HepG2 (cell line): ENCODE data around the gene ZMAT2. TPM values are rescaled to one million over a fixed set of nuclear protein-coding genes. Genes with fewer than 3 reads are reported as not detected.

ENCODE experiments used
- ARNT2 ChIP-seq: sonication (generic); formaldehyde crosslinking; IDR thresholded peaks from 2 replicates; pipeline ENCODE4 v1.8.0; 2022; ENCODE audit warnings: mild to moderate bottlenecking, low read depth, missing genetic modification reagents, moderate library complexity
- ATAD3A ChIP-seq: sonication (generic); formaldehyde crosslinking; IDR thresholded peaks from 2 replicates; pipeline ENCODE4 v1.4.0; 2020; ENCODE audit warnings: missing genetic modification reagents
- BHLHE40 ChIP-seq: IDR thresholded peaks from 2 replicates; pipeline ENCODE4 v1.6.1; 2011; ENCODE audit warnings: low read length, improper control_type of control experiment
- MTA3 ChIP-seq: sonication (generic); formaldehyde crosslinking; IDR thresholded peaks from 2 replicates; pipeline ENCODE4 v1.4.0; 2020; ENCODE audit warnings: missing genetic modification reagents
- PHF20 ChIP-seq: sonication (generic); formaldehyde crosslinking; IDR thresholded peaks from 2 replicates; pipeline ENCODE4 v1.5.0; 2020; ENCODE audit warnings: mild to moderate bottlenecking, missing genetic modification reagents
- SP4 ChIP-seq: sonication (generic); formaldehyde crosslinking; IDR thresholded peaks from 2 replicates; pipeline ENCODE4 v1.8.1; 2023; ENCODE audit warnings: mild to moderate bottlenecking, missing genetic modification reagents
- THAP11 ChIP-seq: IDR thresholded peaks from 2 replicates; pipeline ENCODE4 v1.6.1; 2016; ENCODE audit warnings: missing biosample characterization, missing genetic modification reagents
- THAP7 ChIP-seq: sonication (generic); formaldehyde crosslinking; IDR thresholded peaks from 2 replicates; pipeline ENCODE4 v1.8.1; 2023; ENCODE audit warnings: mild to moderate bottlenecking, missing genetic modification reagents
- ZNF501 ChIP-seq: sonication (generic); formaldehyde crosslinking; IDR thresholded peaks from 2 replicates; pipeline ENCODE4 v1.5.1; 2020; ENCODE audit warnings: mild to moderate bottlenecking, moderate library complexity, missing genetic modification reagents
- ZNF614 ChIP-seq: IDR thresholded peaks from 2 replicates; pipeline ENCODE4 v1.6.1; 2018; ENCODE audit warnings: missing biosample characterization, missing genetic modification reagents, inconsistent platforms, borderline replicate concordance
- ZNF687 ChIP-seq: sonication (generic); formaldehyde crosslinking; IDR thresholded peaks from 2 replicates; pipeline ENCODE4 v1.5.1; 2020; ENCODE audit warnings: mild to moderate bottlenecking, missing genetic modification reagents, moderate library complexity
- ZNF691 ChIP-seq: sonication (generic); formaldehyde crosslinking; IDR thresholded peaks from 2 replicates; pipeline ENCODE4 v1.4.0; 2020; ENCODE audit warnings: missing genetic modification reagents, low read depth, mild to moderate bottlenecking, borderline replicate concordance
- ZNF710 ChIP-seq: sonication (generic); formaldehyde crosslinking; IDR thresholded peaks from 2 replicates; pipeline ENCODE4 v1.5.0; 2020; ENCODE audit warnings: mild to moderate bottlenecking, missing genetic modification reagents, borderline replicate concordance
- polyA plus RNA-seq, 8 experiments: library from polyadenylated mRNA; depleted of rRNA in 3 of 8; stranded (reverse) in 7 of 8; unstranded in 1 of 8; fragments of >200 nt; fragmentation: Illumina TruSeq in 4 of 8; extraction: Trizol in 4 of 8; gene quantifications; 2 replicates each; pipeline versions ENCODE4 v1.2.1 to v1.2.3, GENCODE V29; 2011 to 2016; ENCODE audit warnings: low read depth in 4 of 8, missing spikeins in 1 of 8, mixed read lengths in 1 of 8; ENCODE audit not compliant: insufficient read depth in 1 of 8
- total RNA-seq, 5 experiments: library from RNA; depleted of rRNA; stranded (reverse); fragments of >200 nt; fragmentation: Illumina TruSeq; extraction: Trizol; gene quantifications; 2 replicates each; pipeline ENCODE4 v1.2.3, GENCODE V29; 2016; ENCODE audit warnings: low read depth in 1 of 5
- TF ChIP-seq, protein P1 (sequence below): sonication (generic); formaldehyde crosslinking; IDR thresholded peaks from 2 replicates; pipeline ENCODE4 v1.9.0; 2021; ENCODE audit warnings: missing genetic modification reagents, borderline replicate concordance
- TF ChIP-seq, protein P2 (sequence below): sonication (generic); formaldehyde crosslinking; IDR thresholded peaks from 2 replicates; pipeline ENCODE4 v1.8.1; 2023; ENCODE audit warnings: mild to moderate bottlenecking, inconsistent platforms, moderate library complexity, missing genetic modification reagents, borderline replicate concordance

ZMAT2 gene
- total and polyA plus RNA-seq, 2 of the 13 experiments (the other 11 are each of a cell fraction or from before 2014, with no cell fraction given) = 35.4 to 92.8 TPM

DNA sequence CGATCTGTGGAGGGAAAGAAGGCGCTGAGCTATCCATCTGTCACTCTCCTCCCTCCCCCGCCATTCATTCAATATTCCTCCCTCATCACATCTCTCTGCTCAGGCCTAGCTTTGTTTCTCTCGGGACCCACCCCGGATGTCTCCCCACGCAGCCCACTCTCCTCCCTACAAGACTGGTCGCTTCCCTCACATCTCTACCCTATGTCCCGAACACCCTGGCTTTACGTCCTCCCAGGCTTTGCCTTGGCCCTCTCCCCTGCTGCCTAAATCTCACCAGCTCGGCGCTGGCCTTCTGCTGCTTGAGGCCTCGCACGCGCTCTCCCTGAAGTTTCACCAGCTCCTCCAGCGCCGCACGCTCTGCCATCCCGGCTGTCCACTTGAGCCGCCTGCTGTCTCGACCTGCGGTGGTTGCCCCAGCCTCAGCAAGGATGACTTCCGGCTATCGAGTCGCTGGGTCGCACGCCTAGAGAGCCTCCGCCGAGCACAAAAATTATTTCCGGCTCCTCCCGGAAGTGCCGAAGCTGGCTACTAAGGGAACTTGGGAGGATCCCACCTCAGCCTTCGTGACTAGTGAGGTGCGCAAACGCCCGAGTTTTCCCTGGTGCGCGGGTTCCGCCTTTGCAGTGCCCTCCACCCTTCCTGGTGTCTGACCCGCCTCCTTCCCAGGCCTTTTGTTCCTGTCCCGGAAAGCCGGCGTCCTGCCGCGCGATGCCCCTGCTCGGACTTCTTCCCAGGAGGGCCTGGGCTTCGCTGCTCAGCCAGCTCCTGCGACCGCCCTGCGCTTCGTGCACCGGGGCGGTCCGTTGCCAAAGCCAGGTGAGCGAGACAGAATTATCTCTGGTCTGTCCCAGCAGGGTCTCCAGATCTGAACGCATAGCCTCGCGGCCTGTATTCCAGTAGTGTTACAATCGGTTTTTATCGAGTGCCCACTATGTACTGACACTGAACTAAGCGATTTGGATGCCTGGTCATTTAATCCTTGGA lies 9.0 kb upstream of the ZMAT2 start, which contains the start of the genes HARS1 and HARS2 (continued):
- TF ChIP-seq SP4 = peak; percentile 44; the same call in 1 of the 2 replicates
- no peak for TF ChIP-seq MTA3 (CRISPR knock-in tag)
- TF ChIP-seq ATAD3A = no peak; the same call in 1 of the 2 replicates
- TF ChIP-seq ZNF710 = peak; percentile 82; the same call in 1 of the 2 replicates
- no peak for TF ChIP-seq BHLHE40
- TF ChIP-seq ZNF501 (CRISPR knock-in tag) = peak; percentile 98
- TF ChIP-seq, protein P1, sequence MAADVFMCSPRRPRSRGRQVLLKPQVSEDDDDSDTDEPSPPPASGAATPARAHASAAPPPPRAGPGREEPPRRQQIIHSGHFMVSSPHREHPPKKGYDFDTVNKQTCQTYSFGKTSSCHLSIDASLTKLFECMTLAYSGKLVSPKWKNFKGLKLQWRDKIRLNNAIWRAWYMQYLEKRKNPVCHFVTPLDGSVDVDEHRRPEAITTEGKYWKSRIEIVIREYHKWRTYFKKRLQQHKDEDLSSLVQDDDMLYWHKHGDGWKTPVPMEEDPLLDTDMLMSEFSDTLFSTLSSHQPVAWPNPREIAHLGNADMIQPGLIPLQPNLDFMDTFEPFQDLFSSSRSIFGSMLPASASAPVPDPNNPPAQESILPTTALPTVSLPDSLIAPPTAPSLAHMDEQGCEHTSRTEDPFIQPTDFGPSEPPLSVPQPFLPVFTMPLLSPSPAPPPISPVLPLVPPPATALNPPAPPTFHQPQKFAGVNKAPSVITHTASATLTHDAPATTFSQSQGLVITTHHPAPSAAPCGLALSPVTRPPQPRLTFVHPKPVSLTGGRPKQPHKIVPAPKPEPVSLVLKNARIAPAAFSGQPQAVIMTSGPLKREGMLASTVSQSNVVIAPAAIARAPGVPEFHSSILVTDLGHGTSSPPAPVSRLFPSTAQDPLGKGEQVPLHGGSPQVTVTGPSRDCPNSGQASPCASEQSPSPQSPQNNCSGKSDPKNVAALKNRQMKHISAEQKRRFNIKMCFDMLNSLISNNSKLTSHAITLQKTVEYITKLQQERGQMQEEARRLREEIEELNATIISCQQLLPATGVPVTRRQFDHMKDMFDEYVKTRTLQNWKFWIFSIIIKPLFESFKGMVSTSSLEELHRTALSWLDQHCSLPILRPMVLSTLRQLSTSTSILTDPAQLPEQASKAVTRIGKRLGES (CRISPR knock-in tag) = no peak
- peak; percentile 92 for TF ChIP-seq ZNF614 (CRISPR knock-in tag)
- TF ChIP-seq, protein P2, sequence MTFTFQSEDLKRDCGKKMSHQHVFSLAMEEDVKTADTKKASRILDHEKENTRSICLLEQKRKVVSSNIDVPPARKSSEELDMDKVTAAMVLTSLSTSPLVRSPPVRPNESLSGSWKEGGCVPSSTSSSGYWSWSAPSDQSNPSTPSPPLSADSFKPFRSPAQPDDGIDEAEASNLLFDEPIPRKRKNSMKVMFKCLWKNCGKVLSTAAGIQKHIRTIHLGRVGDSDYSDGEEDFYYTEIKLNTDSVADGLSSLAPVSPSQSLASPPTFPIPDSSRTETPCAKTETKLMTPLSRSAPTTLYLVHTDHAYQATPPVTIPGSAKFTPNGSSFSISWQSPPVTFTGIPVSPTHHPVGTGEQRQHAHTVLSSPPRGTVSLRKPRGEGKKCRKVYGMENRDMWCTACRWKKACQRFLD (CRISPR knock-in tag) = no peak
- TF ChIP-seq THAP11 (CRISPR knock-in tag) = peak; percentile 92
- TF ChIP-seq ARNT2 (CRISPR knock-in tag) = peak; percentile 62
- TF ChIP-seq ZNF687 = peak; percentile 97
- TF ChIP-seq PHF20 = peak; percentile 98
- TF ChIP-seq ZNF691 (CRISPR knock-in tag) = no peak
- peak; percentile 88 for TF ChIP-seq THAP7 (CRISPR knock-in tag)
